Measurements from ENCODE around the gene MFN2. TPM values are rescaled to one million over a fixed set of nuclear protein-coding genes. Genes with fewer than 3 reads are reported as not detected.

MFN2 gene
- total and polyA plus RNA-seq, 2 of the 8 experiments (the other 6 are each of a cell fraction or from before 2014, with no cell fraction given), result 34.0 to 62.5 TPM

Small RNA genes within 50 kb of the gene (microRNA-seq; reads per million reads assigned to microRNA genes)
- gene MIR6729 (ENCODE audit: borderline microRNAs expressed in 2 of 2, borderline number of aligned reads in 2 of 2, borderline replicate concordance in 1 of 2), result 0 to 0.41 reads per million in 2 experiments

Small RNA genes within 50 kb of the gene (small RNA-seq; reads per million reads assigned to genes)
- gene AL096840.1 (ENCODE audit: insufficient read depth) (not detected), gene MIR6729 (ENCODE audit: insufficient read depth) (not detected), gene RF00019 (ENCODE audit: insufficient read depth) (not detected), gene RN7SL649P (ENCODE audit: insufficient read depth) (not detected)

Other genes starting within 250 kb of the MFN2 start
- 69.7 and 70.9 TPM in 2 replicates for gene AGTRAP, start 244.3 kb upstream of the MFN2 start, total RNA-seq (2021; fragmentation: NEBNext Ultra II Directional; extraction: Animal tissue kit (Norgen Biotek cat#: 25700))
- 192 and 261 TPM in 2 replicates for gene AGTRAP, start 244.3 kb upstream of the MFN2 start, polyA plus RNA-seq (2011; rRNA removed)
- gene C1orf167, start 218.3 kb upstream of the MFN2 start, total RNA-seq (2021; fragmentation: NEBNext Ultra II Directional; extraction: Animal tissue kit (Norgen Biotek cat#: 25700)), result 0.90 and 1.3 TPM in 2 replicates
- 0.67 and 0.70 TPM in 2 replicates for gene C1orf167, start 218.3 kb upstream of the MFN2 start, polyA plus RNA-seq (2011; rRNA removed)
- 17.9 and 18.5 TPM in 2 replicates for gene MTHFR, start 174.5 kb upstream of the MFN2 start, total RNA-seq (2021; fragmentation: NEBNext Ultra II Directional; extraction: Animal tissue kit (Norgen Biotek cat#: 25700))
- gene MTHFR, start 174.5 kb upstream of the MFN2 start, polyA plus RNA-seq (2011; rRNA removed), result 8.7 and 11.6 TPM in 2 replicates
- gene CLCN6, start 174.3 kb upstream of the MFN2 start, total RNA-seq (2021; fragmentation: NEBNext Ultra II Directional; extraction: Animal tissue kit (Norgen Biotek cat#: 25700)), result 25.5 and 26.0 TPM in 2 replicates
- gene CLCN6, start 174.3 kb upstream of the MFN2 start, polyA plus RNA-seq (2011; rRNA removed), result 15.7 and 20.4 TPM in 2 replicates
- gene NPPA, start 132.7 kb upstream of the MFN2 start, total RNA-seq (2021; fragmentation: NEBNext Ultra II Directional; extraction: Animal tissue kit (Norgen Biotek cat#: 25700)), result not detected in 2 replicates
- gene NPPA, start 132.7 kb upstream of the MFN2 start, polyA plus RNA-seq (2011; rRNA removed), result not detected in 2 replicates
- gene NPPB, start 121.5 kb upstream of the MFN2 start, total RNA-seq (2021; fragmentation: NEBNext Ultra II Directional; extraction: Animal tissue kit (Norgen Biotek cat#: 25700)), result 0.91 and 1.2 TPM in 2 replicates
- 0.36 and 0.77 TPM in 2 replicates for gene NPPB, start 121.5 kb upstream of the MFN2 start, polyA plus RNA-seq (2011; rRNA removed)
- 37.9 and 38.8 TPM in 2 replicates for gene KIAA2013, start 54.0 kb upstream of the MFN2 start, total RNA-seq (2021; fragmentation: NEBNext Ultra II Directional; extraction: Animal tissue kit (Norgen Biotek cat#: 25700))
- gene KIAA2013, start 54.0 kb upstream of the MFN2 start, polyA plus RNA-seq (2011; rRNA removed), result 114 and 120 TPM in 2 replicates
- 44.9 and 53.4 TPM in 2 replicates for gene PLOD1, start 45.7 kb upstream of the MFN2 start, total RNA-seq (2021; fragmentation: NEBNext Ultra II Directional; extraction: Animal tissue kit (Norgen Biotek cat#: 25700))
- gene PLOD1, start 45.7 kb upstream of the MFN2 start, polyA plus RNA-seq (2011; rRNA removed), result 51.8 and 68.5 TPM in 2 replicates
- gene MIIP, start 39.1 kb downstream of the MFN2 start, total RNA-seq (2021; fragmentation: NEBNext Ultra II Directional; extraction: Animal tissue kit (Norgen Biotek cat#: 25700)), result 65.5 and 66.1 TPM in 2 replicates
- 106 and 149 TPM in 2 replicates for gene MIIP, start 39.1 kb downstream of the MFN2 start, polyA plus RNA-seq (2011; rRNA removed)
- 32.7 and 35.1 TPM in 2 replicates for gene TNFRSF8, start 82.9 kb downstream of the MFN2 start, total RNA-seq (2021; fragmentation: NEBNext Ultra II Directional; extraction: Animal tissue kit (Norgen Biotek cat#: 25700))
- gene TNFRSF8, start 82.9 kb downstream of the MFN2 start, polyA plus RNA-seq (2011; rRNA removed), result 23.2 and 26.7 TPM in 2 replicates
- gene TNFRSF1B, start 186.5 kb downstream of the MFN2 start, total RNA-seq (2021; fragmentation: NEBNext Ultra II Directional; extraction: Animal tissue kit (Norgen Biotek cat#: 25700)), result 2.8 and 2.9 TPM in 2 replicates
- 1.7 and 2.4 TPM in 2 replicates for gene TNFRSF1B, start 186.5 kb downstream of the MFN2 start, polyA plus RNA-seq (2011; rRNA removed)
- gene VPS13D, start 249.6 kb downstream of the MFN2 start, total RNA-seq (2021; fragmentation: NEBNext Ultra II Directional; extraction: Animal tissue kit (Norgen Biotek cat#: 25700)), result 31.2 and 32.7 TPM in 2 replicates
- 9.7 and 10.9 TPM in 2 replicates for gene VPS13D, start 249.6 kb downstream of the MFN2 start, polyA plus RNA-seq (2011; rRNA removed)

Data from H1 (cell line).